Stimulated activated CD4-positive, alpha-beta T cell treated with anti-CD3 and anti-CD28 coated beads, Interleukin-4, amount 100 ng/mL, for 4 hours (primary cell): ENCODE data around the gene NEFH.
"Not testable (repeated sequence)": the region's sequence is repeated elsewhere in the genome, so short reads cannot be mapped to it uniquely, and the experiment has no call there.

Source experiments
- DNase-seq, 2 experiments: peaks; one replicate each; pipeline ENCODE4 v3.0.0-alpha.2; 2020

The NEFH gene

DNA sequence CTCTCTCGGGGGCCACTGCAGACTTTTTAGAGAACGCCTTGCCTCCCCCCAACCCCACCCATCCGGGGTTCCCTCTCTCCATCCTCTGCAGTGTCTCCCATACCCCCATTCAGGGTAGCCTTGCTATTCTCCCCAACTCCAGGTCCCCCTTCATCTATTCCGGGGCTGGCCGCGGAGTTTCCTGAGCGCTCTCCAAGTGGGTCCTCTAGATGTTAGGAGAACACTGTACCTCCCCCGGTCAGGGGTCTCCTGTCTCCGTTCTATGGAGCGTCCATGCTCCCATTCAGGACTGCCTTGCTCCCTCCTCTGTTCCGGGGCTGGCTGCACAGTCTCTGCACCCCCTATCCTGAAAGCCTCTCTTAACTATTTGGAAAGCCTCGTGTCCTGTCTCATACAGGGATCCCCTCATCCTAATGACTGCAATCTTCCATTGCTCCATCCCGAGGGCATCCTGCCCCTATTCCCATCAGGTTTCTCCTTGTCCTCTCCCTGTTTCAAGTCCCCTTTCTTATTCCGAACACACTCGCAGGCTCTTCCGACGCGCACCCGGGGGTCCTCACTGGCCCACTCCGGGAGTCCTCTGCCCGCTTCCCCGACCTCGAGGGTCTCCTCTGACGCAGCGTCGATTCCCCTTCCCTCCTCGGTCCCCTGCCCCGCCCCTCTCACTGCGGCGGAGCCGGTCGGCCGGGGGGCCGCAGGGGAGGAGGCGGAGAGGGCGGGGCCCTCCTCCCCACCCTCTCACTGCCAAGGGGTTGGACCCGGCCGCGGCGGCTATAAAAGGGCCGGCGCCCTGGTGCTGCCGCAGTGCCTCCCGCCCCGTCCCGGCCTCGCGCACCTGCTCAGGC is at the start of gene NEFH:
TSS of gene NEFH (plus strand) at position 802 of the 845 bp plus-strand sequence. CDS start 45 bp downstream, outside the sequence.
- DNase-seq: no peak

DNA sequence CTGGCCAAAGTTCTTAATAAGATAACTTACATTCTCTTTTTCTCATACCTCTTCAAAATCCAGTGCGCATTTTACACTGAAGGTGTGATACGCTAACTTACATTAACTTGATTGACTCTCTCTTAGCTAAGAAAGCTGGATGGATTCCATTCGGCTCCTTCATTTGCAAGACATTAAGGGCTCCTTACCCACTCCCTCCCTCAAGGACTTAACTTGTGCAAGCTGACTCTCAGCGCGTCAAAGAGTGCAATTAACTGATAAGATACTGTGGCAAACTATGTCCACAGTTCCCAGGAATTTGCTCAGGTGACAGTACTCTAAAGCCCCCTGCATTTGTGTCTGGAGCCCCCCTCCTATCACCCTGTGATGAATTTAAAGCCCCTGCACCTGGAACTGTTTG is 48.0 kb upstream of the NEFH start:
- no peak for DNase-seq

- no peak for DNase-seq
These were observed 46.2 kb upstream of the NEFH start for GRCh38 chr22:29433856-29434255.

DNA sequence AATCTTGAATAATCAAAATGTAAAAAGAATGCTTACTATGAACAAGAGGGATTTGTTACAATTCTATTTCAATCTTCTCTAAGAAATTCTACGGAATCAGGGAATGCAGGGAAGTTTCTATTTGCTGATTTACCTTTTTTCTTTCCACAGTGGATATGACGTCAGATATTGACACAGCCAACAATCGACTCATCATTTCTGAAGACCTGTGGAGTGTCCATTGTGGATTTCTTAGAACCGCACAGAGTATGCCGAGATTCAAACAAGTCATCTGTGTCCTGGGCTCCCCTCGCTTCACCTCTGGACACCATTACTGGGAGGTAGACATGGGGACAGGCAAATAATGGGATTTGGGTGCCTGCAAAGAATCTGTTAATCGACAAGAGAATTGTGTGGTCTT is 45.7 kb upstream of the NEFH start:
- no peak for DNase-seq

GRCh38 chr22:29435236-29436136 is 44.5 kb upstream of the NEFH start:
- DNase-seq: no peak

DNA sequence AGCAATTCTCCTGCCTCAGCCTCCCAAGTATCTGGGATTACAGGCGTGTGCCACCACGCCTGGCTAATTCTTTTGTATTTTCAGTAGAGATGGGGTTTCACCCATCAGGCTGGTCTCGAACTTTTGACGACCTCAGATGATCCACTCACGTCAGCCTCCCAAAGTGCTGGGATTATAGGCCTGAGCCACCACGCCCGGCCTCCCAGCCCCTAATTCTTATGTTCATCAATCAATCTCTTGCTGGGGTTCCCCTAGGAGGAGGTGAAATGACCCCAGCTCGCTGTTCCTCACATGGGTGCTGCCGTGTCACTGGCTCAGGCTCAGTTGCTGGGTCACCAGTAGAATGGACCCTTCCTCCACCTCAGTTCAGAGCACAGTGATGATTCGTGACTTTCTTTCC is 41.7 kb upstream of the NEFH start, which contains the start of gene RFPL1:
TSS of gene RFPL1 (plus strand) at position 301 of the 400 bp plus-strand sequence.
- DNase-seq: not testable (repeated sequence)

DNA sequence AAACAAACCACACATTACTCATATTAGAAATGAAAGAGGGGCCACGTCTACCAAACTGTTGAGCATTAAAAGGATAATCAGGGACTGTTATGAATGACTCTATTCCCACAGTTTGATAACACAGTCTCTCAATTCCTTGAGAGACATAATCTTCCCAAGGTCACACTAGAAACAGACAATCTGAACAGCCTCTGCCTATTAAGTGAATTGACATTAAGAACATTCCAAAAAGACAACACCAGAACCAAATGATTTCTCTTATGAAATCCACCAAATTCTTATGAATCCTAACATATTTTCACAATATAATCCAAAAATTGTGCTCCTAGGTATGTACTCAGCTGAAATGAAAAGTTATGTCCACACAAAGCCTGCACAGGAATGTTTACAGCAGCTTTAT is 37.0 kb upstream of the NEFH start:
- DNase-seq: no peak

GRCh38 chr22:29443452-29443851 is 36.6 kb upstream of the NEFH start:
- no peak for DNase-seq

DNA sequence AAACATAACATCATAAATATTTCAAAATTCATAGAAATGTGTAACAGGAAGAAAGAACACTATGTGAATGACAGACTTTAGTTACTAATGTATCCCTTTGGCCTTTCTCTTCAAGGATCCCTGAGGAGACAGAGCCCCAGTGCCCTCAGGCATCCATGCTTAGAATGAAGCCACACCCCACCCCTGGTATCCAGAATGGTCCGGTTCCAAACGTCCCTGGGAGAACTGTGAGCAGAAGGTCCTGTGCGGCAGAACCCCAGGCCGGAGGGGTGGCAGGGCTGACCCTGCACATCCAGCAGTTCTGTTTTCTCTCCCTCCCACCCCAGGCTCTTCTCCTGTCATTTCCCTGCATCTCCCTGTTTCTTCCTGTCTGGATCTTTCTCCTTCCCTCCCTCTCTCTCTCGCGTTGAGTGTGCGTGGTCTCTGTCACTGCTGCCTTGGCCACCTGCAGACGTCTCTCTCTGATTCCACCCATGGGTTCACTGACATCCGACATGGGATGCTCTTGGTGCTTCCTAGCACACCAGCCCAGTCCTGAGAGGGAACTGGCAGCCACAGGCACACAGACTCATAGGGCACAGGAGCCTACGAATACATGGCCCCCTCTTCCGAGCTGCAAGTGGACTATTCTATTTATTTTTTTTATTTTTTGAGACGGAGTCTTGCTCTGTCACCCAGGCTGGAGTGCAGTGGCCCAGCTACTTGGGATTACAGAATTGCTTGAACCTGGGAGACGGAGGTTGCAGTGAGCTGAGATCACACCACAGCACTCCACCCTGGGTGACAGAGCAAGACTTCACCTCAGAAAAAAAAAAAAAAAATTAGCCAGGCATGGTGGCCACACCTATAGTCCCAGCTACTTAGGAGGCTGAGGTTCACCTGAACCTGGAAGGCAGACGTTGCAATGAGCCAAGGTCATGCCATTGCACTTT is 35.9 kb upstream of the NEFH start:
- DNase-seq: no peak

- no peak for DNase-seq
These were observed 34.5 kb upstream of the NEFH start for GRCh38 chr22:29445508-29445907.

DNA sequence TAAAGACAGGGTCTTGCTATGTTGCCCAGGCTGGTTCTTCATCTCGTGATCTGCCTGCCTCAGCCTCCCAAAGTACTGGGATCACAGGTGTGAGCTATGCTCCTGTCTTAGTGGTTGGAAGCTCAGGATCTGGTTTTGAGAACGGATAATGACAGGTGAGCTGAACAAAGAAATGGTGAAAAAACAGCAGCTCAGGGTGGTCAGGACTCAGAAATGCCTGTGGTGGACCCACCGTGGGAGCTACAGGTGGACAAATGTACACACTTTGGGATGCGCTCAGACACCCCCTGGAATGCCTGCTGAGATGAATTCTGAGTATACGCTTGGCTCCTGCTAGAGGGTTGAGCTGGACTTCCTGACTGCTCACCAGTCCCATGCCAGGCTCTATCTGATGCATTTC is 32.1 kb upstream of the NEFH start:
- no peak for DNase-seq

- DNase-seq: no peak
These were observed 30.6 kb upstream of the NEFH start for GRCh38 chr22:29449296-29449875.

DNA sequence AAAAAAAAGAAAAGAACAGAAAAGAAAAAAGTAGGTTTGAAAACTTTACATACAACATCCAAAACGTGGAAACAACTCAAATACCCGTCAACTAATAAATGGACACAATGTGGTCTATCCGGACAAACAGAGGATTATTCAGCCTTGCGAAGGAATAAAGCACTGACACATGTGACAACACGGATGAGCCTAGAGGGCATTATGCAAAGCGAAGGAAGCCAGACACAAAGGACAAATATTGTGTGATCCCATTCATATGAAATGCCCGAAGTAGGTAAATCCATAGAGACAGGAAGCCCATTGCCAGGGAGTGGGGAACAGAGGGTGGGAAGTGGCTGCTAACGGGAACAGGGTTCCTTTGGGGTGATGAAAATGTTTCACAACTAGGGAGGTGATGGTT is 29.8 kb upstream of the NEFH start:
- DNase-seq: no peak

DNA sequence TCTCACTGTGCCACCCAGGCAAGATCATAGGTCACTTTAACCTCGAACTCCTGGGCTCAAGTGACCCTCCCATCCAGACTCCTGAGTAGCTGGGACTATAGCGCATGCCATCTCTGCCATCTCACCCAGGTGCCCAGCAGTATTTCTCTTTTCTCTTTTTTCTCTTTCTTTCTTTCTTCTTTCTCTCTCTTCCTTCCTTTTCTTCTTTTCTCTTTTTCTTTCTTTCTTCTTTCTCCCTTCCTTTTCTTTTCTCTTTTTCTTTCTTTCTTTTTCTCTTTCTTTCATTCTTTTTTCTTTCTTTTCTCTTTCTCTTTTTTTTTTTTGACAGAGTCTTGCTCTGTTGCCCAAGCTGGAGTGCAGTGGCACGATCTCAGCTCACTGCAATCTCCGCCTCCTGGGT is 28.2 kb upstream of the NEFH start:
- DNase-seq: no peak

- no peak for DNase-seq
These were observed 25.7 kb upstream of the NEFH start for GRCh38 chr22:29454276-29454675.

DNA sequence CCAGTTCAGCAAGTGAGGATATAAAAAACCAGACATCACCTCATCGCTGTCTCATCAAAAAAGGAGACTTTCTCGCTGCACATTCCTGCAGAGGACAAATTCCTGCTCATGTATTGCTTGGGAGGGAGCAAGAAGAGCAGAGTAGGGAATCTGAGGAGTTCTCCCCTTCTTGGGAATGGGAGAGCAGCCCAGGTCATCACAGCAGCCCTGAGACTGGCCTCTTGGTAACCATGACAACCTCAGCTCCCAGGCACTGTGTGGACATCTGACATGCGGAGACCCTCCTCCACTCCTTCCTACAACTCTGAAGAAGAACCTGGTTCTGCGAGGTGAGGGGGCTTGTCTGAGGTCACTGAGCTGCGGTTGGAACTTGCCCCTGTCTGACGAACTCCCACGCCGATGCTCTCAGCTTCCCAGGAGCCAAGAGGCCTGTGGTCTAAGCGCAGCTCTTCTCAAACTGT is 23.8 kb upstream of the NEFH start:
- no peak for DNase-seq

DNA sequence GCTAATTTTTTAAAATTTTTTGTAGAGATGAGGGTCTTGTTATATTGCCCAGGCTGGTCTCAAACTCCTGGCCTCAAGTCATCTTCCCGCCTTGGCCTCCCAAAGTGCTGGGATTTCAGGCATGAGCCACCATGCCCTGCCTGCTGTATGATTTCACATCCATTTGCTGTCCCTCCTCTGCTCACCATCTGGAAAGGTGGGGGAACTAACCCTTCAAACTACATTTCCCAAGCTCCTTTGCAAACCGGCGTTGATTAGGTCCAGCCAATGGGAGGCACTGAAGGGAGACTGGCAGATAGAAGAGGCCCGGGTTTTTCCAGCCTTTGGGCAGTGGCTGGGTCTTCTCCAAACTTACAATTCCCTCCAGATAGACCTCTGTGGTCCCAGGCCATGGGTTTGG is 22.3 kb upstream of the NEFH start:
- no peak for DNase-seq

DNA sequence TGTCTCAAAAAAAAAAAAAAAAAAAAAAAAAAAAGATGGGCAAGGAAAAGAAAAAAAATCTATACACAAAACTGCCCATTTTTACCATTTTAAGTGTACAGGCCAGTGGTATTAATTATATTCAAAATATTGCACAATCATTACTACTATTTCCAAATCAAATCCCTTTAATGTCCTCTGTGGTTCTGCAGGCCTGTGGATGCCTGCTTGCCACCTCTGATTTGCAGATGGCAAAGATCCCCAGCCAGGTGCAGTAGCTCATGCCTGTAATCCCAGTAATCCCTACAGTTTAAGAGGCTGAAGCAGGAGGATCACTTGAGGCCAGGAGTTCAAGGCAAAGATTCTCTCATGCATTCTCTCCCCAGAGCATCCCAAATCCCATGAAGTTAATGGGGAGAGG is 21.5 kb upstream of the NEFH start:
- DNase-seq: no peak

DNA sequence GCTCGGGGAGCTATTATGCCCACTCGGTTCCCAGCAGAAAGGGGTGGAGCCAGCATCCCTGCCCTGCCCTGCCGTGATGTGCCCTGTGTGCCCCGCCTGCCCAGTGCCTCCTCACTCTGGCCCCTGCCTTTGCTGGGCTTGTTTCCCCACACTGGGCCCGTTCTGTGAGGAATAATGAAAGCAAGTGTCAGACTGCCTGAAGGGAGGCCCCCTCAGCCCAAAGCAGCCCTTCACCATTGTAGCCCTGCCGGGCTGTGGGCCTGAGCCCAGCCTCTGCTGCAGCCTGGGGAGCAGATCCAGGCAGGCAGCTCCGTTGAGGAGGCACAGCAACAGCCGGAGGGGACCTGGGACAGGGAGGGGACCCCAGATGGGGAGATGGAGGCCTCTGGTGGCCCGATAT is 20.2 kb upstream of the NEFH start:
- no peak for DNase-seq

DNA sequence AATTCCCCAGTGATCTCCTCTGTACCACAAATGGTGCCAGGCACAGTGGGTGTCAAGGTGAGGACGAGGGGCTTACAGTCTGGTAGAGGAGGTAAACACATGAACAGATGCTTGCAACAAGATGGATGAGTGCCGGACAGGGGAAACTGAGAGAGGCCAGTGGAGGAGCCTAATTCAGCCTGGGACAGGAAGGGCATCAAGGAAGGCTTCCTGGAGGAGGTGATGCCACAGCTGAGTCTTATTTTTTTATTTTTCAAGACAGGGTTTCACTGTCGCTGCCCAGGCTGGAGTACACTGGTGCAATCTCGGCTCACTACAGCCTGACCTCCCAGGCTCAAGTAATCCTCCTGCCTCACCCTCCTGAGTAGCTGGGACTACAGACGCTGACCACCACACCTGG is 18.8 kb upstream of the NEFH start:
- DNase-seq: no peak

DNA sequence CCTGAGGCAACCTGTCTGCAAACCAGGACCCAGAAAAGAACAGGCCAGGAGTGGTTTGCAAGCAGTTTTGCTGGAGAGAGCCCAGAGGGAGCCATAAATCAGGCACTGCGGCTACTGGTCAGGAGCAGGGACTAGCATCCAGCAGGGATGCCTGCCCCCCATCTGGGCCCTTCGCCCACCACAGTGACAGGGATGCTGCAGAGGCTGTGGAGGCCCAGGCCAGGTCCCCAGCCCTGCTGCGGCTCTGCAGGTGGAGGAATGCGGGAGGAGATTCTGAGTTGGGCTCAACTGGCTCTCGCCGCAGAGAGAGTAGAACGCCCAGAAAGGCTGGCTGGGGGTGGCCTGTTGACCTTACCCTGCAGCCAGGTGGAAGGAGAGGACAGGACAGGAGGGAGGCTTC is 16.4 kb upstream of the NEFH start:
- DNase-seq: no peak

DNA sequence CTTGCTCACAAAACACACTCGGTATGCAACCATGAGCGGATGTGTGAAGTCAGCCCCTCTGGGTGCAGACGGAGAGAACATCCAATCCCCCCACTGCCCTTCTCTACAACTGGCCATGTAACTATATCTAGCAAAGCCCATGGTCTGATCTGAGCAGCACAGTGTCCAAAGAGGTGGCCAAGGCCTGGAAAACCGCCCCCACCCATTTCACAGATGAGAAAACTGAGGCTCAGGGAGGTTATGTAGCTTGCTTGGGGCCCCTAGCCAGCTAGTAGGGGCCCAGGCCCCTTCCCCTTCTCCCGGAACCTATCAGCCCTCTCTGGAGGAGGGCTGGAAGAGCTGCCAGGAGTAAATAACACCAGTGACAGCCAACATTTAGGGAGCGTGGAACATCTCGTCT is 15.4 kb upstream of the NEFH start:
- no peak for DNase-seq
